Naive thymus-derived CD8-positive, alpha-beta T cell (primary cell): ENCODE results near the gene SOX10. TPM values are rescaled to one million over a fixed set of nuclear protein-coding genes. Genes with fewer than 3 reads are reported as not detected.

Experiments
- ATAC-seq, 2 donors: fragments of 150-1000 bp; cut with Tn5 transposase in 1 of 2; sonication (Bioruptor Pico), chemical (Tn5 transposase) in 1 of 2; 1 replicate in 1 of 2; 2 replicates in 1 of 2; pipeline ENCODE4 v1.10.0; 2021; ENCODE audit warnings: mild to moderate bottlenecking in 2 of 2, moderate library complexity in 2 of 2
- POLR2A ChIA-PET: fragments of 350-600 bp; sonication (Branson Sonifier 250); formaldehyde crosslinking; loops from one replicate; lab custom pipeline; 2021; ENCODE audit warnings: antibody characterized with exemption; lab: Charles Lee
- DNase-seq, 10 donors: peaks; one replicate each; pipeline versions ENCODE4 v3.0.0 to v3.0.0-alpha.2; 2020 to 2022
- H3K27ac Mint-ChIP-seq, 10 donors: one replicate each; pipeline ENCODE4 v1.8.0; 2020 to 2022; ENCODE audit warnings: mild to moderate bottlenecking in 10 of 10, mixed read lengths in 10 of 10, moderate library complexity in 4 of 10, inconsistent platforms in 1 of 10
- H3K27me3 Mint-ChIP-seq, 5 donors: one replicate each; pipeline ENCODE4 v1.8.0; 2021 to 2022; ENCODE audit warnings: mixed read lengths in 5 of 5
- H3K36me3 Mint-ChIP-seq, 3 donors: one replicate each; pipeline ENCODE4 v1.8.0; 2020 to 2022; ENCODE audit warnings: mixed read lengths in 3 of 3, mild to moderate bottlenecking in 2 of 3, inconsistent platforms in 1 of 3
- H3K4me1 Mint-ChIP-seq, 4 donors: one replicate each; pipeline ENCODE4 v1.8.0; 2021 to 2022; ENCODE audit warnings: mixed read lengths in 4 of 4
- H3K4me3 Mint-ChIP-seq, 10 donors: one replicate each; pipeline ENCODE4 v1.8.0; 2020 to 2022; ENCODE audit warnings: mild to moderate bottlenecking in 10 of 10, mixed read lengths in 10 of 10, moderate library complexity in 6 of 10, inconsistent platforms in 1 of 10
- H3K9me3 Mint-ChIP-seq, 9 donors: one replicate each; pipeline ENCODE4 v1.8.0; 2020 to 2022; ENCODE audit warnings: mixed read lengths in 9 of 9, mild to moderate bottlenecking in 3 of 9, inconsistent platforms in 1 of 9, moderate library complexity in 1 of 9
- polyA plus RNA-seq, 3 donors: library from polyadenylated mRNA; unstranded; fragments of 300-500 nt; fragmentation: Illumina TruSeq; gene quantifications; one replicate each; pipeline ENCODE4 v1.2.3, GENCODE V29; 2021
- total RNA-seq, 8 experiments: library from RNA in 2 of 8; stranded (reverse) in 2 of 8; gene quantifications; one replicate each; pipeline ENCODE4 v1.2.3 and lab custom pipeline; 2021 to 2026

Gene SOX10
- total and polyA plus RNA-seq, 5 experiments from 2014 or later: not detected

- H3K27ac Mint-ChIP-seq: no peak overlapping the region
- H3K27me3 Mint-ChIP-seq: no peaks in the 10 kb centered on the region
- H3K4me3 Mint-ChIP-seq: no peak overlapping the region
- no peaks in the 10 kb centered on the region for H3K9me3 Mint-ChIP-seq
- no peaks in the 10 kb centered on the region for H3K36me3 Mint-ChIP-seq
- H3K4me1 Mint-ChIP-seq: peaks cover 0 to 25% (median 16%) of the 10 kb centered on the region in 4 donors
- DNase-seq: no peak
- POLR2A ChIA-PET: no interaction called here
- no peak for ATAC-seq
These were observed 6.5 kb upstream of the SOX10 start for GRCh38 chr22:37990862-37991261.

GRCh38 chr22:37990301-37990700 is 5.9 kb upstream of the SOX10 start:
- H3K27ac Mint-ChIP-seq: no peak overlapping the region
- no peaks in the 10 kb centered on the region for H3K36me3 Mint-ChIP-seq
- no peak overlapping the region for H3K4me3 Mint-ChIP-seq
- ATAC-seq (no peak), DNase-seq (no peak)
- POLR2A ChIA-PET: no interaction called here
- H3K9me3 Mint-ChIP-seq: no peaks in the 10 kb centered on the region
- H3K4me1 Mint-ChIP-seq: peaks cover 0 to 20% (median 11%) of the 10 kb centered on the region in 4 donors
- H3K27me3 Mint-ChIP-seq: no peaks in the 10 kb centered on the region

- POLR2A ChIA-PET: no interaction called here
- Mint-ChIP-seq H3K9me3 (no peaks in the 10 kb centered on the region), H3K27me3 (no peaks in the 10 kb centered on the region), H3K4me1 (peaks cover 0 to 13% (median 7%) of the 10 kb centered on the region in 4 donors), H3K36me3 (peaks cover 0 to 2% (median 0%) of the 10 kb centered on the region in 3 donors), H3K4me3 (no peak overlapping the region), H3K27ac (peak overlapping the region in 1 of 10 donors; percentile 4)
- peak in 1 of 10 donors; percentile 24 for DNase-seq
- no peak for ATAC-seq
These were observed 5.0 kb upstream of the SOX10 start for GRCh38 chr22:37989146-37990045.

- POLR2A ChIA-PET: no interaction called here
- no peaks in the 10 kb centered on the region for H3K27me3 Mint-ChIP-seq
These were observed 2.0 kb upstream of the SOX10 start for GRCh38 chr22:37986371-37986770.

GRCh38 chr22:37985751-37986281 is 1.5 kb upstream of the SOX10 start:
- no peak for ATAC-seq
- no peak overlapping the region for H3K4me3 Mint-ChIP-seq
- peaks cover 0 to 7% (median 0%) of the 10 kb centered on the region in 3 donors for H3K36me3 Mint-ChIP-seq

More at GRCh38 chr22:37986371-37986770, 2.0 kb upstream of the SOX10 start:
- Mint-ChIP-seq H3K4me3 (no peak overlapping the region), H3K36me3 (peaks cover 0 to 4% (median 0%) of the 10 kb centered on the region in 3 donors), H3K9me3 (no peaks in the 10 kb centered on the region), H3K4me1 (peaks cover 0 to 2% (median 0%) of the 10 kb centered on the region in 4 donors), H3K27ac (no peak overlapping the region)
- ATAC-seq: no peak
- DNase-seq: no peak

GRCh38 chr22:37985050-37985585 is 763 bp upstream of the SOX10 start:
- no peak for ATAC-seq
- peak overlapping the region in 1 of 10 donors; percentile 20 for H3K27ac Mint-ChIP-seq

More at GRCh38 chr22:37985751-37986281, 1.5 kb upstream of the SOX10 start:
- Mint-ChIP-seq H3K9me3 (no peaks in the 10 kb centered on the region), H3K27me3 (no peaks in the 10 kb centered on the region), H3K27ac (peak overlapping the region in 1 of 10 donors; percentile 33), H3K4me1 (peaks cover 0 to 2% (median 0%) of the 10 kb centered on the region in 4 donors)
- POLR2A ChIA-PET: no interaction called here
- DNase-seq: no peak

GRCh38 chr22:37982938-37983859 is 1.2 kb downstream of the SOX10 start:
- H3K9me3 Mint-ChIP-seq: no peaks in the 10 kb centered on the region
- H3K4me1 Mint-ChIP-seq: peaks cover 0 to 4% (median under 1%) of the 10 kb centered on the region in 4 donors
- no peaks in the 10 kb centered on the region for H3K27me3 Mint-ChIP-seq
- ATAC-seq (no peak), DNase-seq (no peak)
- peaks cover 0 to 9% (median 0%) of the 10 kb centered on the region in 3 donors for H3K36me3 Mint-ChIP-seq
- H3K27ac Mint-ChIP-seq: peak overlapping the region in 1 of 10 donors; percentile 34
- POLR2A ChIA-PET: no interaction called here
- no peak overlapping the region for H3K4me3 Mint-ChIP-seq

More at GRCh38 chr22:37985050-37985585, 763 bp upstream of the SOX10 start:
- POLR2A ChIA-PET: no interaction called here
- no peak for DNase-seq
- Mint-ChIP-seq H3K27me3 (no peaks in the 10 kb centered on the region), H3K9me3 (no peaks in the 10 kb centered on the region), H3K4me1 (peaks cover 0 to 2% (median under 1%) of the 10 kb centered on the region in 4 donors), H3K36me3 (peaks cover 0 to 9% (median 0%) of the 10 kb centered on the region in 3 donors), H3K4me3 (no peak overlapping the region)

GRCh38 chr22:37982151-37982785 is 2.1 kb downstream of the SOX10 start:
- H3K4me1 Mint-ChIP-seq: peaks cover 0 to 4% (median under 1%) of the 10 kb centered on the region in 4 donors
- no peaks in the 10 kb centered on the region for H3K27me3 Mint-ChIP-seq
- POLR2A ChIA-PET: no interaction called here
- peaks cover 0 to 9% (median 0%) of the 10 kb centered on the region in 3 donors for H3K36me3 Mint-ChIP-seq
- H3K4me3 Mint-ChIP-seq: no peak overlapping the region
- DNase-seq (no peak), ATAC-seq (no peak)
- peak overlapping the region in 1 of 10 donors; percentile 91 for H3K27ac Mint-ChIP-seq
- H3K9me3 Mint-ChIP-seq: no peaks in the 10 kb centered on the region

GRCh38 chr22:37981282-37982011 is 2.9 kb downstream of the SOX10 start:
- ATAC-seq (no peak), DNase-seq (no peak)
- Mint-ChIP-seq H3K27me3 (no peaks in the 10 kb centered on the region), H3K27ac (peak overlapping the region in 1 of 10 donors; percentile 31), H3K4me1 (peaks cover 0 to 4% (median under 1%) of the 10 kb centered on the region in 4 donors), H3K4me3 (no peak overlapping the region), H3K36me3 (peaks cover 0 to 9% (median under 1%) of the 10 kb centered on the region in 3 donors), H3K9me3 (no peaks in the 10 kb centered on the region)
- POLR2A ChIA-PET: no interaction called here

- DNase-seq (no peak), ATAC-seq (no peak)
- Mint-ChIP-seq H3K27me3 (no peaks in the 10 kb centered on the region), H3K36me3 (peaks cover 0 to 20% (median 7%) of the 10 kb centered on the region in 3 donors), H3K27ac (no peak overlapping the region), H3K4me1 (peaks cover 0 to 8% (median 2%) of the 10 kb centered on the region in 4 donors), H3K4me3 (no peak overlapping the region), H3K9me3 (no peaks in the 10 kb centered on the region)
- POLR2A ChIA-PET: interaction anchor here (1.3 kb wide), 1 partner anchor 17 kb away, joined by 3 read pairs; no protein-coding TSS in a partner anchor
These were observed 4.6 kb downstream of the SOX10 start for GRCh38 chr22:37979782-37980181.

- H3K27ac Mint-ChIP-seq: peak overlapping the region in 1 of 10 donors; percentile 41
- ATAC-seq (no peak), DNase-seq (no peak)
- POLR2A ChIA-PET: no interaction called here
- H3K27me3 Mint-ChIP-seq: no peaks in the 10 kb centered on the region
- H3K36me3 Mint-ChIP-seq: peaks cover 0 to 17% (median 10%) of the 10 kb centered on the region in 3 donors
- no peak overlapping the region for H3K4me3 Mint-ChIP-seq
- H3K9me3 Mint-ChIP-seq: no peaks in the 10 kb centered on the region
- H3K4me1 Mint-ChIP-seq: peaks cover 0 to 9% (median 3%) of the 10 kb centered on the region in 4 donors
These were observed 7.8 kb downstream of the SOX10 start for GRCh38 chr22:37976547-37976946.
